A549 treated with ZK216348 at 1 μM for 4 hours (cell line): ENCODE measurements around the gene MT1M. TPM values are rescaled to one million over a fixed set of nuclear protein-coding genes. Genes with fewer than 3 reads are reported as not detected.

Source experiments
- total RNA-seq: library from RNA; stranded (reverse); fragments of 200-300 nt; extraction: Qiagen RNA extraction; gene quantifications from 5 replicates; pipeline ENCODE4 v1.2.3, GENCODE V29; 2022; ENCODE audit warnings: low read depth

The MT1M gene
- not detected in 5 replicates for total RNA-seq

GRCh38 chr16:56632156-56632847 lies at the start of gene MT1M:
Gene MT1M (plus strand): TSS chr16:56632659. CDS start chr16:56632732, 73 bp downstream.

DNA sequence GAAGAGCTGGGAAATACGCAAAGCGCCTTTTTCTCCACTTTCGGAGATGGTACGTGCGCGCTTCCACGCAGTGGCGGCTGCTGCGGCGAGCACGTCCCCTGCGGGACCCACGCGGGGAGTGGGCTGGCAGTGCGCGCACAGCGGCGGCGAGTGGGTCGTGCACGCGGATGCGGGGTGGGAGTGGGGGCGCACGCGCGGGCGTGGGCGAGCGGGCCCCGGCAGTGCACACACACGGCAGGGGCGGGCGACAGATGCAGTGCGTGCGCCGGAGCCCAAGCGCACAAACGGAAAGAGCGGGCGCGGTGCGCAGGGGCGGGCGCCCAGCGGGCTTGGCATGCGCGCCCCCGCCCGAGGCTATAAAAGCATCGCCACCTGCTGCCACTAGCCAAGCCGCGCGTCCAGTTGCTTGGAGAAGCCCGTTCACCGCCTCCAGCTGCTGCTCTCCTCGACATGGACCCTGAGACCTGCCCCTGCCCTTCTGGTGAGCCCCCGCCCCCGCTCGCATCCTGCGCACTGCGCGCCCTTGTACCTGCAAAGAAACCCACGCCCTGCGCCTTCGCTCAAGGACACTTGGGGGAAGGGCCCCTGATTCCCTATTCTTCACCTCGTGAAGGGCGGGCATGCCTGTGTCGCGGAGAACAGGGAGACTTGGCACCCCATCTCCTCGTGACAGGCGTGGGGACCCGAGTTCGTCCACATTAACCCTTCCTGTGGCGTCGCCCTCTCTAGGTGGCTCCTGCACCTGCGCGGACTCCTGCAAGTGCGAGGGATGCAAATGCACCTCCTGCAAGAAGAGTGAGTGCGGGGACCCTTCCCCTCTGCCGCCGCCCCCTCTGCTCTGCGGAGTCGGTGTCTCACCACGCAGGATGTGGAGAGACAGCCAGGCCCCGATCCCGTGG lies 43.1 kb upstream of the MT1M start, which contains the start of gene MT3:
Gene MT3, plus strand, starts transcription at position 388 of the 899 bp plus-strand sequence. Its CDS starts 63 bp downstream, at position 451.

GRCh38 chr16:56608043-56608875 lies 24.2 kb upstream of the MT1M start, which contains the start of gene MT2A:
Gene MT2A (plus strand): TSS chr16:56608584. CDS start chr16:56608656, 72 bp downstream.

DNA sequence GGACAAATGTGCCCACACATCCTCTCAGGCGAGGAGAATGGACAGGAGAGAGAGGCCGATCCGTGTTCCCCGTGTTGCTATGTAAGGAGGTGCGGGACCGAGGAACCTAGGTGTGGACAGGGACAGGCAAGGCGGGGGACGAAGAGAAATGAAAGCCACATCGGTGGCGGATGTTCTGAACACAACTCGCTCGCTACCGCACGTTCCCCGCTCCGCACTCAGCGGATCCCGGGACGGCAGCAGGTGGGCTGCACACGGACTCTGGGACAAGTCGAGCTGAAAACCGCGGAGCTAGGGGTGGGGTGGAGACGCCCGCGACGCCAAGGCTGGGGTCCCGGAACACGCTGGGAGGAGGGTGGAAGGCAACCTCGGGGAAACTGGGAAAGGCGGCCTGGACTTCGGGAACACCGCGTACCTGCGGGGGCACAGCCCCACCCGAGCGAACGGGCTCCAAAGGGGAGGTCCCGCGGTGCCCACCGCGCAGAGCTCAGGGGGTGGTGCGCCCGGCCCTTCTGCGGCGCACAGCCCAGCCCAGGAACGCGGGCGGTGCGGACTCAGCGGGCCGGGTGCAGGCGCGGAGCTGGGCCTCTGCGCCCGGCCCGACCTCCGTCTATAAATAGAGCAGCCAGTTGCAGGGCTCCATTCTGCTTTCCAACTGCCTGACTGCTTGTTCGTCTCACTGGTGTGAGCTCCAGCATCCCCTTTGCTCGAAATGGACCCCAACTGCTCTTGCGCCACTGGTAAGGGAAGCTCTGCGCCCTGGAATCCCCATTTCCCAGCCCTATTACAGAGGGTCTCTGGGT lies 7.1 kb upstream of the MT1M start, which contains the start of gene MT1E:
Gene MT1E, plus strand, starts transcription at position 642 of the 803 bp plus-strand sequence. Its CDS starts 71 bp downstream, at position 713.

GRCh38 chr16:56637814-56638750 lies 5.6 kb downstream of the MT1M start, which contains the start of gene MT1A:
Gene MT1A (plus strand): TSS chr16:56638666. CDS start chr16:56638739, 73 bp downstream.

DNA sequence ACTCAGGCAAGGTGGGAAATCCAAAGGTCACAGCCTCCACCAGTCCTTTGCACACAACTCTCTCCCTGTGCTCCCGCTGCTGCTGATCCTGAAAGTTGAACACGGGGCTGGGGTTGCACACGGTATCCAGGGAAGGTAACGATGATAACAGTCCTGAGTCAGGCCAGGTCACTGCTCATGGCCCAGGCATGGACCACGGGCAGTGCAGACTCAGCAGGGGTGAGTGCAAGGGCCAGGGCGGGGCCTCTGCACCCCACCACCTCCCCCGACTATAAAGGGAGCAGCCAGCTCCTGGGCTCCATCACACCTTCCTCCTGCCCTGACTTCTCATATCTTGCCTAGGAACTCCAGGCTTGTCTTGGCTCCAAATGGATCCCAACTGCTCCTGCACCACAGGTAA lies 19.1 kb downstream of the MT1M start, which contains the start of gene MT1B:
Gene MT1B, plus strand, starts transcription at position 301 of the 400 bp plus-strand sequence. Its CDS starts 68 bp downstream, at position 369.

DNA sequence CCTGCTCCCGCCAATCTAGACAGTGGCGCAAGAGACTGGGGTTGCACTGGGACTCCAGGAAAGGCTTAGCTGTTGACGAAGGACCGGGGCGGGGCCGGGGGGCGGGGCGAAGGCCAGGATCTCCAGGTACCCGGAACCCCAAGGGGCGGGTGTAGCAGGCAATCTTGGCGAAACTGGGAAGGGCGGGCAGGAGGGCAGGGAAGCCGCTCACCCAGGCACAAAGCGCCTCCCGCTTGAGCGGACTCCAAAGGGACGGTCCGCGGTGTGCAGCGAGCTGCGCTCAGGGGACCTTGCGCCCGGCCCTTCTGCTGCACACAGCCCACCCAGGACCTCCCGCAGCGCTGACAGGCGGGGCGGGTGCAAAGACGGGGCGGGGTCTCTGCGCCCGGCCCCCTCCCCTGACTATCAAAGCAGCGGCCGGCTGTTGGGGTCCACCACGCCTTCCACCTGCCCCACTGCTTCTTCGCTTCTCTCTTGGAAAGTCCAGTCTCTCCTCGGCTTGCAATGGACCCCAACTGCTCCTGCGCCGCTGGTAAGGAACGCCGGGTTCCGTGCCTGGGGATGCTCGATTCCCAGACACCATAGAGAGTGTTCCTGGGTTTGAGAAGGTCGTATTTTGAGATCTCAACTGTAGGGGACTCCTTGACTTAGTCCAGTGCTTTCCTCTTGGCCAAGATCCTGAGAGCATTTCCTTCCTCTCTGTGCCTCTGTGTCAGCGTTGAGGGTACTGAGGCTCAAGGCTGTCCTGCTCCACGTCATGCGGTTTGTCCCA lies 25.3 kb downstream of the MT1M start, which contains the start of gene MT1F:
Gene MT1F, plus strand, starts transcription at position 405 of the 772 bp plus-strand sequence. Its CDS starts 100 bp downstream, at position 505.

DNA sequence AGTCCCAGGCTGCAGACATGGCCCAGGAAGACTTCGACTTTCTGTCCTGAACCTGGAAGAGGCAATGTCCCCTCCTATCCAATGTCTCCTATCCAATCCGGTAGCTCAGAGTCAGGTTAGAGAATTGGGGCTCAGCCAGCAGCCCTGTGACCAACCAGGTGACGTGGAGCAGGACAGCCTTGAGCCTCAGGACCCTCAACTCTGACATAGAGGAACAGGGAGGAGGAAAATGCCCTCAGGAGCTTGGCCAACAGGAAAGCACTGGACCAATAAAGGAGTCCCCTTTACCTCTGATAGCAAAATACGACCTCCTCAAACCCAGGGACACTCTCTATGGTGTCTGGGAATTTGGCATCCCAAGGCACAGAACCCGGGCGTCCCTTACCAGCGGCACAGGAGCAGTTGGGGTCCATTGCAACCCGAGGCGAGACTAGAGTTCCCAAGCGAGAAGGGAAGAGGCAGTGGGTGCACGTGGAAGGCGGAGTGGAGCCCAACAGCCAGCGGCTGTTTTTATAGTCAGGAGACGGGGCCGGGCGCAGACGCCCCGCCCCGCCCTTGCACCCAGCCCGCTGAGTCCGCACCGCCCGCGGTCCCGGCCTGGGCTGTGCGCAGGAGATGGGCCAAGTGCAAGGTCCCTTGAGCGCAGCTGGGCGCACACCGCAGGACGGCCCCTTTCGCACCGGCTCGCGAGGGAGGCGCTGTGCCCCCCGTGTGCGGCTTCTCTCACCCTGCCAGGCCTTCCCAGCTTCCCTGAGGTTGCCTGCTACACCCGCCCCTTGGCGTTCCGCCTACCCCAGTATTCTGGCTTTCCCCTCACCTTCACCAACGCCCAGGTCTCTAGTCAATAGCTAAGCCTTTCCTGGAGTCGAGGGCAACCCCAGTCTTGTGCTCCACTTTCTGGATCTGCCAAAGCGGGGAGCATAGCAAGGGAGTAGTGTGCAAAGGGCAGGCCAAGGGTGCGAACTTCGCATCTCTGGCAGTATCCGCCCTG lies 35.4 kb downstream of the MT1M start, which contains the start of gene MT1G:
Gene MT1G, minus strand, starts transcription at position 485 of the 991 bp plus-strand sequence. Its CDS starts 72 bp downstream, at position 413.

GRCh38 chr16:56669005-56669839 lies 36.8 kb downstream of the MT1M start, which contains the start of gene MT1H:
Gene MT1H (plus strand): TSS chr16:56669814. CDS start chr16:56669885, 71 bp downstream.

GRCh38 chr16:56681939-56682702 lies 49.7 kb downstream of the MT1M start, which contains the start of gene MT1X:
Gene MT1X (plus strand): TSS chr16:56682470. CDS start chr16:56682541, 71 bp downstream.

Other genes with a start within 250 kb of the MT1M start
- gene AMFR, start 207.1 kb upstream of the MT1M start, total RNA-seq: 56.8 to 70.3 TPM (median 63.5 TPM) in 5 replicates
- gene NUDT21, start 181.3 kb upstream of the MT1M start, total RNA-seq: 96.5 to 120 TPM (median 112 TPM) in 5 replicates
- gene OGFOD1, start 181.1 kb upstream of the MT1M start, total RNA-seq: 68.7 to 103 TPM (median 78.3 TPM) in 5 replicates
- gene BBS2, start 112.6 kb upstream of the MT1M start, total RNA-seq: 17.8 to 26.2 TPM (median 24.4 TPM) in 5 replicates
- gene MT4, start 67.6 kb upstream of the MT1M start, total RNA-seq: not detected in 5 replicates
- 0.64 to 0.68 TPM in 2 of 5 replicates, not detected in the others for gene MT3, start 43.1 kb upstream of the MT1M start, total RNA-seq
- gene MT2A, start 24.1 kb upstream of the MT1M start, total RNA-seq: 867 to 1,542 TPM (median 1,146 TPM) in 5 replicates
- gene MT1E, start 6.9 kb upstream of the MT1M start, total RNA-seq: 0.34 TPM in 1 of 5 replicates, not detected in the others
- 16.3 to 25.0 TPM (median 19.6 TPM) in 5 replicates for gene MT1A, start 6.0 kb downstream of the MT1M start, total RNA-seq
- not detected in 5 replicates for gene MT1B, start 19.2 kb downstream of the MT1M start, total RNA-seq
- gene MT1F, start 25.3 kb downstream of the MT1M start, total RNA-seq: 10.7 to 22.0 TPM (median 14.6 TPM) in 5 replicates
- gene MT1G, start 35.4 kb downstream of the MT1M start, total RNA-seq: not detected in 5 replicates
- not detected in 5 replicates for gene MT1H, start 37.2 kb downstream of the MT1M start, total RNA-seq
- gene MT1X, start 49.8 kb downstream of the MT1M start, total RNA-seq: 269 to 464 TPM (median 369 TPM) in 5 replicates
- 85.7 to 112 TPM (median 105 TPM) in 5 replicates for gene NUP93, start 97.5 kb downstream of the MT1M start, total RNA-seq
- gene SLC12A3, start 232.5 kb downstream of the MT1M start, total RNA-seq: not detected in 5 replicates